ENCODE measurements around the gene HCRTR1. TPM values are rescaled to one million over a fixed set of nuclear protein-coding genes. Genes with fewer than 3 reads are reported as not detected.
A peak's percentile ranks its signal among the peaks of the same experiment; 100 is the strongest.

The HCRTR1 gene
- polyA plus RNA-seq, 1 of the 3 experiments (the other 2 are of a cell fraction) = 0.03 TPM

GRCh38 chr1:31595836-31596736 is 21.4 kb upstream of the HCRTR1 start:
- Histone ChIP-seq H2AFZ (ENCODE audit: low read depth) (no peak overlapping the region), H3F3A (replicated peaks; ENCODE audit: insufficient read depth) (peaks cover 6% of the 10 kb centered on the region), H3K27me3 (ENCODE audit: insufficient read depth) (no peaks in the 10 kb centered on the region), H3K27ac (ENCODE audit: low read depth in 2 of 2, low read length in 1 of 2) (peak overlapping the region in 1 of 2 experiments; percentile 16; a peak in 2 of 4 replicates), H3K9me3 (no peaks in the 10 kb centered on the region), H3K9me2 (no peaks in the 10 kb centered on the region), H3K36me3 (replicated peaks in 1 of 2; ENCODE audit: control insufficient read depth in 1 of 2, insufficient read depth in 2 of 2, low read length in 1 of 2) (no peaks in the 10 kb centered on the region), H3K79me2 (ENCODE audit: insufficient read depth) (no peaks in the 10 kb centered on the region), H3K4me1 (ENCODE audit: control insufficient read depth in 1 of 2, insufficient read depth in 2 of 2, low read depth in 1 of 2, low read length in 1 of 2) (peaks cover 9 to 10% of the 10 kb centered on the region in 2 experiments), H4K20me1 (ENCODE audit: insufficient read depth) (no peaks in the 10 kb centered on the region), H3K4me2 (no peak overlapping the region), H3K9ac (no peak overlapping the region), H3K4me3 (ENCODE audit: low read depth in 2 of 2, low read length in 1 of 2) (no peak overlapping the region)
- no peak for TF ChIP-seq SIN3A (IDR thresholded peaks at IDR 0.05; ENCODE audit: borderline replicate concordance, low read depth, low read length)
- no peak for TF ChIP-seq TEAD4 (IDR thresholded peaks at IDR 0.05; ENCODE audit: borderline replicate concordance, insufficient read depth)
- no peak for TF ChIP-seq GABPA (IDR thresholded peaks at IDR 0.05; ENCODE audit: low read depth)
- no peak for TF ChIP-seq EZH2phosphoT487 (IDR thresholded peaks at IDR 0.05; ENCODE audit: borderline replicate concordance, low read depth)
- no peak for TF ChIP-seq JUND (IDR thresholded peaks at IDR 0.05)
- TF ChIP-seq TAF1 (IDR thresholded peaks at IDR 0.05; ENCODE audit: borderline replicate concordance, low read depth, low read length) = no peak
- TF ChIP-seq, protein P1, sequence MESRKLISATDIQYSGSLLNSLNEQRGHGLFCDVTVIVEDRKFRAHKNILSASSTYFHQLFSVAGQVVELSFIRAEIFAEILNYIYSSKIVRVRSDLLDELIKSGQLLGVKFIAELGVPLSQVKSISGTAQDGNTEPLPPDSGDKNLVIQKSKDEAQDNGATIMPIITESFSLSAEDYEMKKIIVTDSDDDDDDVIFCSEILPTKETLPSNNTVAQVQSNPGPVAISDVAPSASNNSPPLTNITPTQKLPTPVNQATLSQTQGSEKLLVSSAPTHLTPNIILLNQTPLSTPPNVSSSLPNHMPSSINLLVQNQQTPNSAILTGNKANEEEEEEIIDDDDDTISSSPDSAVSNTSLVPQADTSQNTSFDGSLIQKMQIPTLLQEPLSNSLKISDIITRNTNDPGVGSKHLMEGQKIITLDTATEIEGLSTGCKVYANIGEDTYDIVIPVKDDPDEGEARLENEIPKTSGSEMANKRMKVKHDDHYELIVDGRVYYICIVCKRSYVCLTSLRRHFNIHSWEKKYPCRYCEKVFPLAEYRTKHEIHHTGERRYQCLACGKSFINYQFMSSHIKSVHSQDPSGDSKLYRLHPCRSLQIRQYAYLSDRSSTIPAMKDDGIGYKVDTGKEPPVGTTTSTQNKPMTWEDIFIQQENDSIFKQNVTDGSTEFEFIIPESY (IDR thresholded peaks at IDR 0.05; ENCODE audit: borderline replicate concordance, low read depth) = no peak
- TF ChIP-seq CHD2 (IDR thresholded peaks at IDR 0.05; ENCODE audit: low read length, partially characterized antibody) = no peak
- no peak for TF ChIP-seq POLR2AphosphoS5 (IDR thresholded peaks at IDR 0.05; ENCODE audit: low read depth, low read length)
- TF ChIP-seq, protein P2, sequence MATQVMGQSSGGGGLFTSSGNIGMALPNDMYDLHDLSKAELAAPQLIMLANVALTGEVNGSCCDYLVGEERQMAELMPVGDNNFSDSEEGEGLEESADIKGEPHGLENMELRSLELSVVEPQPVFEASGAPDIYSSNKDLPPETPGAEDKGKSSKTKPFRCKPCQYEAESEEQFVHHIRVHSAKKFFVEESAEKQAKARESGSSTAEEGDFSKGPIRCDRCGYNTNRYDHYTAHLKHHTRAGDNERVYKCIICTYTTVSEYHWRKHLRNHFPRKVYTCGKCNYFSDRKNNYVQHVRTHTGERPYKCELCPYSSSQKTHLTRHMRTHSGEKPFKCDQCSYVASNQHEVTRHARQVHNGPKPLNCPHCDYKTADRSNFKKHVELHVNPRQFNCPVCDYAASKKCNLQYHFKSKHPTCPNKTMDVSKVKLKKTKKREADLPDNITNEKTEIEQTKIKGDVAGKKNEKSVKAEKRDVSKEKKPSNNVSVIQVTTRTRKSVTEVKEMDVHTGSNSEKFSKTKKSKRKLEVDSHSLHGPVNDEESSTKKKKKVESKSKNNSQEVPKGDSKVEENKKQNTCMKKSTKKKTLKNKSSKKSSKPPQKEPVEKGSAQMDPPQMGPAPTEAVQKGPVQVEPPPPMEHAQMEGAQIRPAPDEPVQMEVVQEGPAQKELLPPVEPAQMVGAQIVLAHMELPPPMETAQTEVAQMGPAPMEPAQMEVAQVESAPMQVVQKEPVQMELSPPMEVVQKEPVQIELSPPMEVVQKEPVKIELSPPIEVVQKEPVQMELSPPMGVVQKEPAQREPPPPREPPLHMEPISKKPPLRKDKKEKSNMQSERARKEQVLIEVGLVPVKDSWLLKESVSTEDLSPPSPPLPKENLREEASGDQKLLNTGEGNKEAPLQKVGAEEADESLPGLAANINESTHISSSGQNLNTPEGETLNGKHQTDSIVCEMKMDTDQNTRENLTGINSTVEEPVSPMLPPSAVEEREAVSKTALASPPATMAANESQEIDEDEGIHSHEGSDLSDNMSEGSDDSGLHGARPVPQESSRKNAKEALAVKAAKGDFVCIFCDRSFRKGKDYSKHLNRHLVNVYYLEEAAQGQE (IDR thresholded peaks at IDR 0.05; ENCODE audit: low read depth, low read length) = no peak
- no peak for TF ChIP-seq FOXM1 (IDR thresholded peaks at IDR 0.05; ENCODE audit: low read depth)
- TF ChIP-seq MAX (IDR thresholded peaks at IDR 0.05; ENCODE audit: low read depth) = no peak
- no peak for TF ChIP-seq RAD21 (IDR thresholded peaks at IDR 0.05; ENCODE audit: low read length)
- no peak for TF ChIP-seq RXRA (IDR thresholded peaks at IDR 0.05; ENCODE audit: borderline replicate concordance, low read depth)
- TF ChIP-seq TCF12 (IDR thresholded peaks at IDR 0.05) = no peak
- no peak for TF ChIP-seq ELF1 (IDR thresholded peaks at IDR 0.05)
- TF ChIP-seq RCOR1 (IDR thresholded peaks at IDR 0.05; ENCODE audit: low read length) = no peak
- TF ChIP-seq USF1 (IDR thresholded peaks at IDR 0.05; ENCODE audit: borderline replicate concordance, low read depth) = no peak
- TF ChIP-seq, protein P3, sequence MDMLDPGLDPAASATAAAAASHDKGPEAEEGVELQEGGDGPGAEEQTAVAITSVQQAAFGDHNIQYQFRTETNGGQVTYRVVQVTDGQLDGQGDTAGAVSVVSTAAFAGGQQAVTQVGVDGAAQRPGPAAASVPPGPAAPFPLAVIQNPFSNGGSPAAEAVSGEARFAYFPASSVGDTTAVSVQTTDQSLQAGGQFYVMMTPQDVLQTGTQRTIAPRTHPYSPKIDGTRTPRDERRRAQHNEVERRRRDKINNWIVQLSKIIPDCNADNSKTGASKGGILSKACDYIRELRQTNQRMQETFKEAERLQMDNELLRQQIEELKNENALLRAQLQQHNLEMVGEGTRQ (IDR thresholded peaks at IDR 0.05; ENCODE audit: borderline replicate concordance, low read depth, low read length) = no peak
- CTCF ChIA-PET = interaction anchor here (1.0 to 6.0 kb wide), 6 partner anchors 8 to 82 kb away, joined by 3 to 37 read pairs (median 6); partner anchors contain the start of gene HCRTR1
- WGBS (ENCODE audit: low lambda C conversion rate) = 78% methylated on average over 4 of the region's 4 CpGs
- POLR2A ChIA-PET = no interaction called here
- DNase-seq = peak; percentile 55
